Stomach (tissue), 4 donors: ENCODE measurements around the gene SP2.

Experiments
- EP300 ChIP-seq: sonication (generic); formaldehyde crosslinking; IDR thresholded peaks from one replicate; pipeline ENCODE4 v1.6.1; 2017; ENCODE audit warnings: antibody characterized with exemption
- POLR2A ChIP-seq, 4 donors: fragments of 450-650 bp; IDR thresholded peaks; one replicate each; pipeline ENCODE4 v1.6.1; 2016; ENCODE audit warnings: antibody characterized with exemption in 4 of 4, control low read depth in 2 of 4, mild to moderate bottlenecking in 1 of 4, moderate library complexity in 1 of 4
- TF ChIP-seq, protein P1 (sequence below), 7 experiments: fragments of 450-650 bp in 4 of 7; fragments of 200-600 bp in 3 of 7; sonication (generic) in 3 of 7; IDR thresholded peaks; one replicate each; pipeline ENCODE4 v1.5.1; 2016 to 2019; ENCODE audit warnings: antibody characterized with exemption in 7 of 7, control low read depth in 2 of 7, mild to moderate bottlenecking in 1 of 7

DNA sequence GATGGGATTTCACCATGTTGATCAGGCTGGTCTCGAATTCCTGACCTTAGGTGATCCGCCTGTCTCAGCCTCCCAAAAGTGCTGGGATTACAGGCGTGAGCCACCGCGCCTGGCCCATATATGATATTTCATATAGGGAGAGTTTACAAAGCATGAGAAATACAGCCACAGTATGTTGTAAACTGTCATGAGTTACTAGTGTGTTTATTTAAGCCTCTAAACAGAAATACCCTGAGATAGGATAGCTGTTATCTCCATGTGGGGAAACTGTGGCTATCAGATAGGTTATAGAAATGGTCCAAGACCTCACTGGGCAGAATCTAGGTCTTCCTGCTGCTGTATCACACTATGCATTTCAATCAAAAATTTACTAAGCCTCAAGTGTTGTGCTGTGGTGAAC lies 72.8 kb downstream of the SP2 start:
- TF ChIP-seq, protein P1, sequence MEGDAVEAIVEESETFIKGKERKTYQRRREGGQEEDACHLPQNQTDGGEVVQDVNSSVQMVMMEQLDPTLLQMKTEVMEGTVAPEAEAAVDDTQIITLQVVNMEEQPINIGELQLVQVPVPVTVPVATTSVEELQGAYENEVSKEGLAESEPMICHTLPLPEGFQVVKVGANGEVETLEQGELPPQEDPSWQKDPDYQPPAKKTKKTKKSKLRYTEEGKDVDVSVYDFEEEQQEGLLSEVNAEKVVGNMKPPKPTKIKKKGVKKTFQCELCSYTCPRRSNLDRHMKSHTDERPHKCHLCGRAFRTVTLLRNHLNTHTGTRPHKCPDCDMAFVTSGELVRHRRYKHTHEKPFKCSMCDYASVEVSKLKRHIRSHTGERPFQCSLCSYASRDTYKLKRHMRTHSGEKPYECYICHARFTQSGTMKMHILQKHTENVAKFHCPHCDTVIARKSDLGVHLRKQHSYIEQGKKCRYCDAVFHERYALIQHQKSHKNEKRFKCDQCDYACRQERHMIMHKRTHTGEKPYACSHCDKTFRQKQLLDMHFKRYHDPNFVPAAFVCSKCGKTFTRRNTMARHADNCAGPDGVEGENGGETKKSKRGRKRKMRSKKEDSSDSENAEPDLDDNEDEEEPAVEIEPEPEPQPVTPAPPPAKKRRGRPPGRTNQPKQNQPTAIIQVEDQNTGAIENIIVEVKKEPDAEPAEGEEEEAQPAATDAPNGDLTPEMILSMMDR (IDR thresholded peaks at IDR 0.05) = no peak
- TF ChIP-seq POLR2A (IDR thresholded peaks at IDR 0.05) = no peak
- TF ChIP-seq EP300 = no peak
